GM12891 (cell line): ENCODE measurements around the gene SPDL1.

Experiments
- POLR2A ChIP-seq: IDR thresholded peaks from 2 replicates; pipeline ENCODE4 v1.6.1; 2011; ENCODE audit warnings: low read depth, low read length, control low read depth
- POU2F2 ChIP-seq: IDR thresholded peaks from 2 replicates; pipeline ENCODE4 v1.6.1; 2011; ENCODE audit warnings: low read depth, mild to moderate bottlenecking, control low read depth, low read length, moderate library complexity
- TAF1 ChIP-seq: IDR thresholded peaks from 2 replicates; pipeline ENCODE4 v1.6.1; 2011; ENCODE audit warnings: low read depth, low read length, control low read depth

- TF ChIP-seq POLR2A (no peak), POU2F2 (no peak), TAF1 (no peak)
Measured at GRCh38 chr5:169567079-169567478, 16.5 kb upstream of the SPDL1 start.
